OCI-LY3 (cell line): ENCODE data around the gene INPP5A.

Experiments
- H2AFZ ChIP-seq: fragments of 200-600, 300-600 bp; shearing (Covaris generic); 2 replicates; pipeline ENCODE4 v1.6.0; 2014; ENCODE audit warnings: antibody characterized with exemption, low read depth, low read length
- H3K27ac ChIP-seq: fragments of 200-600, 300-600 bp; sonication (generic); 2 replicates; pipeline ENCODE4 v1.5.1; 2014; ENCODE audit warnings: mild to moderate bottlenecking, low read length, moderate library complexity, mixed read lengths
- H3K27me3 ChIP-seq: fragments of 200-600, 300-600 bp; sonication (generic); 2 replicates; pipeline ENCODE4 v1.6.1; 2014; ENCODE audit warnings: low read depth, low read length, mixed read lengths
- H3K36me3 ChIP-seq: fragments of 200-600, 300-600 bp; sonication (generic); replicated peaks from 2 replicates; pipeline ENCODE3; 2014; ENCODE audit warnings: low read depth, low read length, mixed read lengths
- H3K4me1 ChIP-seq: fragments of 300-600, 200-600 bp; sonication (generic); 2 replicates; pipeline ENCODE4 v1.6.1; 2014; ENCODE audit warnings: low read length, mixed read lengths
- H3K4me2 ChIP-seq: fragments of 200-600, 300-600 bp; sonication (generic); 2 replicates; pipeline ENCODE4 v1.6.1; 2014; ENCODE audit warnings: low read length, mixed read lengths
- H3K4me3 ChIP-seq: fragments of 300-600, 200-600 bp; sonication (generic); 2 replicates; pipeline ENCODE4 v1.5.1; 2014; ENCODE audit warnings: antibody characterized with exemption, mild to moderate bottlenecking, low read length, moderate library complexity
- H3K79me2 ChIP-seq: fragments of 300-600, 200-600 bp; shearing (Covaris generic); 2 replicates; pipeline ENCODE4 v1.6.1; 2014; ENCODE audit warnings: mild to moderate bottlenecking, low read length, mixed read lengths
- H3K9ac ChIP-seq: fragments of 300-600, 200-600 bp; shearing (Covaris generic); 2 replicates; pipeline ENCODE4 v1.6.0; 2014; ENCODE audit warnings: mild to moderate bottlenecking, low read length, moderate library complexity
- H3K9me3 ChIP-seq: fragments of 200-600, 300-600 bp; shearing (Covaris generic); 2 replicates; pipeline ENCODE4 v1.6.1; 2014; ENCODE audit warnings: low read length, mixed read lengths; ENCODE audit not compliant: insufficient read depth
- H4K20me1 ChIP-seq: fragments of 200-600, 300-600 bp; sonication (generic); 2 replicates; pipeline ENCODE4 v1.6.1; 2016; ENCODE audit warnings: low read length, mixed read lengths; ENCODE audit not compliant: insufficient read depth
- EZH2phosphoT487 ChIP-seq: fragments of 200-600 bp; shearing (Covaris generic); IDR thresholded peaks from 2 replicates; pipeline ENCODE4 v1.6.1; 2018; ENCODE audit warnings: antibody characterized with exemption, mixed run types, low read depth
- TF ChIP-seq, protein P1 (sequence below): fragments of 200-600, 300-600 bp; sonication (generic); IDR thresholded peaks from 2 replicates; pipeline ENCODE4 v1.5.1; 2014; ENCODE audit warnings: antibody characterized with exemption, low read length, low read depth

The INPP5A gene

DNA sequence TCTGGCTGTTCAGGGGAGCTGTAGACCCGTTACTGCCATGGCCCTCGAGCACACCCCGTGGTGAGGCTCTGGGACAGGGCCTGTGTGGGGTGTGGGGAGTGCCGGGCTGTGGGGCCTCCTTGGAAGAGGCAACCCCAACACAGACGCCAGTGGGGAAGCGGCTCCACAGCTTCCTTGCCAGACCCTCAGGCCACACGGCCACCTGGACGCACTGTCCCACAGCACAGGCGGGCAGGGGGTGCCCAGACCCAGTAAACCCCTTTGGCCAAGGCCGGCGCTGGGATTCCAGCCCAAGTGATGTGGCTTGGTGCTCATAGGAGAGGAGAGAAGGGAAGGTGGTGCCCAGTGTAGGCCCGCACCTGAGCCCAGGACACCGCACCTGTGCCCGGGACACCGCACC lies 261.3 kb downstream of the INPP5A start:
- no peak for TF ChIP-seq EZH2phosphoT487
- TF ChIP-seq, protein P1, sequence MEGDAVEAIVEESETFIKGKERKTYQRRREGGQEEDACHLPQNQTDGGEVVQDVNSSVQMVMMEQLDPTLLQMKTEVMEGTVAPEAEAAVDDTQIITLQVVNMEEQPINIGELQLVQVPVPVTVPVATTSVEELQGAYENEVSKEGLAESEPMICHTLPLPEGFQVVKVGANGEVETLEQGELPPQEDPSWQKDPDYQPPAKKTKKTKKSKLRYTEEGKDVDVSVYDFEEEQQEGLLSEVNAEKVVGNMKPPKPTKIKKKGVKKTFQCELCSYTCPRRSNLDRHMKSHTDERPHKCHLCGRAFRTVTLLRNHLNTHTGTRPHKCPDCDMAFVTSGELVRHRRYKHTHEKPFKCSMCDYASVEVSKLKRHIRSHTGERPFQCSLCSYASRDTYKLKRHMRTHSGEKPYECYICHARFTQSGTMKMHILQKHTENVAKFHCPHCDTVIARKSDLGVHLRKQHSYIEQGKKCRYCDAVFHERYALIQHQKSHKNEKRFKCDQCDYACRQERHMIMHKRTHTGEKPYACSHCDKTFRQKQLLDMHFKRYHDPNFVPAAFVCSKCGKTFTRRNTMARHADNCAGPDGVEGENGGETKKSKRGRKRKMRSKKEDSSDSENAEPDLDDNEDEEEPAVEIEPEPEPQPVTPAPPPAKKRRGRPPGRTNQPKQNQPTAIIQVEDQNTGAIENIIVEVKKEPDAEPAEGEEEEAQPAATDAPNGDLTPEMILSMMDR = no peak
- no peaks in the 10 kb centered on the region for H3K79me2 ChIP-seq
- no peak overlapping the region for H3K9ac ChIP-seq
- H3K27me3 ChIP-seq = no peaks in the 10 kb centered on the region
- no peaks in the 10 kb centered on the region for H3K36me3 ChIP-seq
- no peak overlapping the region for H3K4me3 ChIP-seq
- no peak overlapping the region for H3K27ac ChIP-seq
- no peaks in the 10 kb centered on the region for H3K9me3 ChIP-seq
- no peak overlapping the region for H3K4me2 ChIP-seq
- H2AFZ ChIP-seq = no peak overlapping the region
- no peaks in the 10 kb centered on the region for H3K4me1 ChIP-seq
- H4K20me1 ChIP-seq = no peaks in the 10 kb centered on the region

GRCh38 chr10:132799865-132800264 lies 262.3 kb downstream of the INPP5A start:
- no peaks in the 10 kb centered on the region for H3K27me3 ChIP-seq
- H3K36me3 ChIP-seq = no peaks in the 10 kb centered on the region
- H4K20me1 ChIP-seq = no peaks in the 10 kb centered on the region
- no peaks in the 10 kb centered on the region for H3K9me3 ChIP-seq
- H3K4me1 ChIP-seq = no peaks in the 10 kb centered on the region
- no peak overlapping the region for H3K9ac ChIP-seq
- no peak overlapping the region for H3K4me3 ChIP-seq
- no peak overlapping the region for H3K27ac ChIP-seq
- no peak overlapping the region for H2AFZ ChIP-seq
- H3K79me2 ChIP-seq = no peaks in the 10 kb centered on the region
- no peak overlapping the region for H3K4me2 ChIP-seq
- TF ChIP-seq, protein P1 = no peak
- no peak for TF ChIP-seq EZH2phosphoT487

DNA sequence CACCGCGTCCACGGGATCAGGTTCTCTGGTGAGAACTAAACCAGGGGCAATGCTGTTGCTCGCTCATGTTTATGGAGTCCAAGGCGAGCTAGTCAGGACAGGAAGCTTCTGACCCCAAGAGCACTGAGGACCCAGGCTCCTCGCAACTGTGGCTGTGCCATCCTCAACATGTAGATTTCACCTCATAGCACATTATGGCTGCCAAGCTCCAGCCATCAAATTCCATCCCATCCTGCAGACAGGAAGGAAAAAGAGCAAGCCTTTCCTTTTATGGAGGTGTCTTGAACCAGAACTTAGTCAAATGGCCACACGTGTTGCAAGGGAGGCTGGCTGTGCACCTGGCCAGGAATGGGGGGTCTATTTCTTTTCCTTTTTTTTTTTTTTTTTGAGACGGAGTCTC lies 264.5 kb downstream of the INPP5A start:
- H2AFZ ChIP-seq = no peak overlapping the region
- no peak overlapping the region for H3K9ac ChIP-seq
- no peaks in the 10 kb centered on the region for H3K27me3 ChIP-seq
- H3K79me2 ChIP-seq = no peaks in the 10 kb centered on the region
- no peak overlapping the region for H3K27ac ChIP-seq
- H3K9me3 ChIP-seq = no peaks in the 10 kb centered on the region
- TF ChIP-seq EZH2phosphoT487 = no peak
- TF ChIP-seq, protein P1 = no peak
- no peaks in the 10 kb centered on the region for H4K20me1 ChIP-seq
- no peak overlapping the region for H3K4me2 ChIP-seq
- H3K4me3 ChIP-seq = no peak overlapping the region
- H3K36me3 ChIP-seq = no peaks in the 10 kb centered on the region
- H3K4me1 ChIP-seq = no peaks in the 10 kb centered on the region

GRCh38 chr10:132802694-132803320 lies 265.2 kb downstream of the INPP5A start:
- Histone ChIP-seq H3K79me2 (no peaks in the 10 kb centered on the region), H2AFZ (no peak overlapping the region), H3K36me3 (no peaks in the 10 kb centered on the region), H3K9ac (no peak overlapping the region), H3K4me2 (no peak overlapping the region), H3K4me3 (no peak overlapping the region), H3K9me3 (no peaks in the 10 kb centered on the region), H4K20me1 (no peaks in the 10 kb centered on the region), H3K27ac (no peak overlapping the region), H3K27me3 (no peaks in the 10 kb centered on the region), H3K4me1 (no peaks in the 10 kb centered on the region)
- TF ChIP-seq, protein P1 = no peak
- no peak for TF ChIP-seq EZH2phosphoT487
